GM19240 (cell line): ENCODE data around the gene ATAD3C.

Experiments
- DNase-seq: peaks from one replicate; pipeline ENCODE4 v3.0.0; 2011; ENCODE audit warnings: low spot score; ENCODE audit not compliant: insufficient read length

ATAD3C gene

DNA sequence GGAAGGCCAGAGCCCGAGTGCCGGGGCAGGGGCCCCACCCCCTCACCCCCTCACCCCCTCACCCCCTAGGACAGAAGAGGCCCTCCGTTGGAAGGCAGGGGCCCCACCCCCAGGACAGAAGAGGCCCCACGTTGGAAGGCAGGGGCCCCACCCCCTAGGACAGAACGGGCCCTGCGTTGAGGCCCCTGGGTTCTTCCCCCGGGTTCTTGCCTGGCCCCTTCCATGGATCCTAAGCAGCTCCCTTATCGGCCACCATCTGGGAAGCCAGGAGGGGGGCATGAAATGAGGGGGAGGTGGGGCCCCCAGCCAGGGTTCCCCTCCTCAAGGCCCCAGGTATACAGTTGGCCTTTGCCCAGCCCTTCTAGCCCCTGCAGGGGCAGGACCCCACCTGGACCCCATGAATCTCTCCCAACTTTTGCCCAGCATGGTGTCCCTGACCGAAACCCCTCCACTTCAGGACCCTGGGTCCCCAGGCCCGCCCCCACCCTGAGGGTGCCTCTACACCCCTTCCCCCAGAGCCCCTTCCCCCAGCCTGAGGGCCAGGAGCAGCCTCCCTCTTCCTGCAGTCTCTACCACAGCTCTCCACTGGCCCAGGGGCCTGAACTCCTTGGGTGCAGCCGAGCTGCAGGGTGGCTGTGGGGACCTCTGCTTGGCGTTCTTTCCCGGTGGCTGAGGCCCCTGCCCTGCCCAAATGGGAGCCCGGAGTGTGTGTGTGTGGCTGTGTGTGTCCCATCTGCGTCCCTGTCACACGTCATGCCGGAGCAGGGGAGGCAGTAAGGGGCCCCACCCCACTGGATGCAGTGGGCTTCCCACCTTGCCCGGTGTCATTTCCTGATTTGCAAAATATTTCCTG is 18.3 kb upstream of the ATAD3C start:
- no peak for DNase-seq

DNA sequence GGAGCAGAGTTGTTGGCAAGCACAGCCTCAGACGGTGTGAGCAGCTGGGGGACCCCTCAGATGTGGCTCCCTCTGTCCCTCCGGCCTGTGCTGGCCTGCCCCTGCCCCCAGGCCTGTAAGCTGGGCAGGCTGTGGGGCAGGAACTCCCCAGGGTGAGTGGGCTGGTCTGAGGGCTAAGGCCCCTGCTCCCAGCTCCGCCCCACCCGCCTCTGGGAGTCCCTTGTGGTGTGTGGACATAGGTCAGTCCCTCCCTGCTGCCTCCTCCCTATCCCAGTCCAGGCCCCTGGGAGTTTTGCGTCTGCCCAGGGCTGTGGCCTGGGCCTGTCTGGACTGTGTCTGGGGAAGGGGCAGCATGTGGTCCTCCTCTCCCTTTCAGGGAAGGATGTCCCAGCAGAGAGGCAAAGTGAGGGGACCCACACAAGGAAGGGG is 17.6 kb upstream of the ATAD3C start:
- DNase-seq, result no peak

DNA sequence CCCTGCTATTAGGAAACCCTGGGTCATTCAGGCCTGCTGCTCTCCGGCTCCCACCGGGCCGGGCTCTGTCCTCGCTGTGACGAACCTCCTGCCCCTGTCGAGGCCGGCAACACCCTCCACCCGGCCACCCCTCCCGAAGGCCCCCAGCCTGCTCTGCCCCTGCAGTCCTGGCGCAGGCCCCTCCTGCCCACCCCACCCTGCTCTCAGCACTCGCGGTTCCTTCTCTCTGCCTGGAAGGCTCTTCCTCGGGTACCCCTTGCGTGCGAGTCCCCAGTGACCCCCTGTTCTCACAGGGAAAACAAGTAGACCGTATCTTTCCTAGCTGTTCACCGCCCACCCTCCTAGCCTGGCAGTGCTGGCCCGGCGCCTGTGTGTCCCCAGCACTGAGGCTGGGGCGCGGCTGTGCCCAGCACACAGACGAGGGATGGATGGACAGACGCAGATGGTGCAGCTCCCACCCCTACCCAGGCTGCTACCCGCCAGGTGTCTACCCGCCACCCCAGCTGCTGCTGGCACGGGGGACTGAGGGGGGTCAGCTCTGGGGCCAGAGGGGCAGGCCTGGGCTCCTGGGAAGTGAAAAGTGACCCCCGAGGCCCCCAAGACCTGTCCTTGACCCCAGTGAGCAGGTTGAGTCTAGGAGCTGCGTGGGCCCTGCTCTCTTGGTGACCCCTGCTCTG is 17.1 kb upstream of the ATAD3C start:
- DNase-seq, result no peak

DNA sequence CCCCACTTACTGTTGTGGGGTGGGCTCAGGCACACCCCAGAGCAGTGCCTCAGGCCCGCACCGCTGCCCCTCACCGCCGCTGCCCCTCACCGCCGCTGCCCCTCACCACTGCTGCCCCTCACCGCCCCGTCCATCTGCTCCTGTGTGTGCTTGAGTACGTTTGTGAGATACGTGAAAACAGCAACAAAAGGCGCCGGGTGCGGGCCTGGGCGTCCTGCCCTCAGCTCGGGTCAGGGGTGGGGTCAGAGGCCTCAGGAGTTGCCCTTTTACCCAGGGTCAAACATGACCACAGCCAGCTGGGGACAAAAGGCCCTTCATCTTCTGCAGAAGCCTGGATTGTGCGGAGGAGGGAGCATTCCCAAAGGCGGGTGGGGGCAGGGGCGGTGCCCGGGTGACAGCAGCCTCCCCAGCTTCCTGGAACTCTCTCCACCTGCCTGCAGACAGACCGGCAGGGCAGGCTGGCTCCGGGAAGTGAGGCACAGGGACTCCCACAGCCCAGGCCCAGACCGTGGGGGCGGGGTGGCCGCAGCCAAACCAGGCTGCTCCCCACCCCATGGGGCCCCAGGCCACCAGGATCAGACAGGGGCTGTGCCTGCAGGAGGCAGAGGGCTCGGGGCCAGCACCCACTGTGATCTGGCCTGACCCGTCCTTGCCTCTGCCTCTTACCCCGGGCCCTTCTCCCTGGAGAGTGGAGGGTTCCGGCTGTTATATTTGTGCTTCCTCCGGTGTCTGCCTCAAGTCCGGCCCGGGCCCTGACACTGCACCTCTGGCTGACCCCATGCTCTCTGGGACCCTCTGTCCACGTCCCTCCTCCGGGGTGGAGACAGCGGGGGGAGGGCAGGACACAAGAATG is 16.3 kb upstream of the ATAD3C start:
- DNase-seq, result no peak

DNA sequence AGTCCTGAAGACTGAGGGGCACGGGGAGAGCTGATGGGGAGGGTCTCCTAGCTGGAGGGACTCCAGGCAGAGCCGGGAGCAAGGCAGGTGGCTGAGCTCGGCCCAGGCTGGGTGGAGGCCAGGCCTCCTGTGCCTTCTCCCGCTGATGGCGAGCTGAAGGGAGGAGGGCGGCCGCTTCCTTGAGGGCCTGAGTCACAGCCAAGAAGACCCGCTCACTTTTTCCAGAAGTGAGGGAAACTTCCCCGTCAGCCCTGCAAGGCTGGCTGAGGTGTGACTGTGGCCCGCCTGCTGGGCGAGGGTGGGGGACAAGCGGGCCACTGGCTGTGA is 15.7 kb upstream of the ATAD3C start:
- DNase-seq, result no peak

DNA sequence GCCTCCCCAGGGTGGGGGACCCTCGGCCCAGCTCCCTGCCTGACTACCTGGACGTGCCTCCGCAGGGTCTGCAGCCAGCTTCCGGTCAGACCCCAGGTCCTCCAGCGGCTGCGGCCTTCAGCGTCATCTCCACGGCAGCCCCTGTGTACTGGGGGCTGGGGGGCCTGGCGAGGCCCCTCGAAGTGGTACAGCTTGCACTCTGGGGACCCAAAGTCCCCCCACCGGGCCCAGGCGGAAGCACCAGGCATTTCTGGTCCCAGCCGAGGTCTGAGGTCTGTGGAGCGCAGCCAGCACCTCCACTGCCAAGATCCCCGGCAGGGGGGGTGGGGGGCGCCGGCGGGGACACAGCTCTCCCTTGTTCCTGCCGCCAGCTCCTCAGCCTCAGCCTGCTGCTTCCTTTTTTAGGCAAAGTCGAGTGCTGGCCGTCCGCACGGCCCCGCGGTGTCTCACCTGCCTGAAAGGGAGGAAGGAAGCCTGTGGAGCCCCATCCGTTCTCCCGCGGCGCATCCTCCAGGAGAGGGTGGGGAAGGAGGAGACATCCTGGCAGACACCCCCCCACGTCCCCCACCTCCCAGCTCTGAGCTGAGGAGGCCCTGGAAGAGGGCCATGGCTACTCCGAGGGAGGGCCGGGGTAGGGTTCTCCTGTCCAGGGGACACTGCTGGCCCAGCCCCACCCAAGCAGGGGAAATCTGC is 15.2 kb upstream of the ATAD3C start:
- DNase-seq, result no peak

DNA sequence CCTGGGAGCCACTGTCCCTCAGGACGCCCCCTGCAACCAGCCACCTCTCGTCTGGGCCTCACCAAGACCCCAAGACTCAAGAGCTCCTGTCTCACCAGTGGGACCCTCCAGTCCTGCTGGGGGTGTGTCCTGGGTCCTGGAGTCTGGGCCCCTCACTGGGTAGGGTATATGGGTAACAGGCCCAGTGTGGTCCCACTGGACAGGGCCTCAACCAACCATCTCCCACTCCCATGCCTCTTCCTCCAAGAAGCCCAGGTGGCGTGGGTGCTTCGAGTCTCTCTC is 14.7 kb upstream of the ATAD3C start:
- no peak for DNase-seq

DNA sequence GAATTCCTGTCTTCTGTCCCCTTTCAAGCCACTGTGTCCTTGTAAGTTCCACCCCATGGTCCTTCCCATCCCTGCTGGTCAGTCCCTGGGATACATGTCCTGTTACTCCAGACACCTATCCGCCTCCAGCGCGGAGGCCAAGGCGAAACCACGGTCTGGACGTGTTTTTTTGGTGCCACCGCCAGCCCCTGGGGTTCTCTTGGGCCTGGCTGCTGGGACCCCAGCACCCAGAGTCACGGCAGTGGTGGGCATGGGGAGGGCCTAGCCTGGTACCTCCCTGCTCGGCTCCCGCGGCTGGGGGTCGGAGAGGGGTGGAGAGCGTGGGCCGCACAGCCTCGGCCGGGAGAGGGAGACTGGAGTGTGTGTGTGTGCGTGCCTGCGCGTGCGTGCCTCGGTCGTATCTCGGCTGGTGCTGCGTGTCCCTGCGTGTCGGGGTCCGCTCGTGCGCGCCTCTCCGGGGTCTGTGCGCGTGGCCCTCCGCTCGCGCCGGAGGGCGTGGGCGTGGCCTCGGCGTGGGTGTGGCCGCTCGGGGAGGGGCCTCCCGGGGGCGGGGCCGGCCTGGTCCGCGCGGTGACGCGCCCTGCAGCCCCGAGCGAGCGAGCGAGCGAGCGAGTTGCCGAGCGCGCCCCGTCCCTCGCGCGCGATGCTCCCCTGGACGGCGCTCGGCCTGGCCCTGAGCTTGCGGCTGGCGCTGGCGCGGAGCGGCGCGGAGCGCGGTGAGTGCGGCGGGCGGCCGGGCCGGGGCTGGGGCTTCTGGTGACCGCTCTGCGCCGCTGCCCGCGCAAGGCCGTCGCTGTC is 14.2 kb upstream of the ATAD3C start, which contains the start of gene VWA1:
VWA1 (plus strand) TSS at position 585 of the 798 bp plus-strand sequence; CDS start at position 644, 59 bp downstream.
- DNase-seq, result peak; percentile 80

DNA sequence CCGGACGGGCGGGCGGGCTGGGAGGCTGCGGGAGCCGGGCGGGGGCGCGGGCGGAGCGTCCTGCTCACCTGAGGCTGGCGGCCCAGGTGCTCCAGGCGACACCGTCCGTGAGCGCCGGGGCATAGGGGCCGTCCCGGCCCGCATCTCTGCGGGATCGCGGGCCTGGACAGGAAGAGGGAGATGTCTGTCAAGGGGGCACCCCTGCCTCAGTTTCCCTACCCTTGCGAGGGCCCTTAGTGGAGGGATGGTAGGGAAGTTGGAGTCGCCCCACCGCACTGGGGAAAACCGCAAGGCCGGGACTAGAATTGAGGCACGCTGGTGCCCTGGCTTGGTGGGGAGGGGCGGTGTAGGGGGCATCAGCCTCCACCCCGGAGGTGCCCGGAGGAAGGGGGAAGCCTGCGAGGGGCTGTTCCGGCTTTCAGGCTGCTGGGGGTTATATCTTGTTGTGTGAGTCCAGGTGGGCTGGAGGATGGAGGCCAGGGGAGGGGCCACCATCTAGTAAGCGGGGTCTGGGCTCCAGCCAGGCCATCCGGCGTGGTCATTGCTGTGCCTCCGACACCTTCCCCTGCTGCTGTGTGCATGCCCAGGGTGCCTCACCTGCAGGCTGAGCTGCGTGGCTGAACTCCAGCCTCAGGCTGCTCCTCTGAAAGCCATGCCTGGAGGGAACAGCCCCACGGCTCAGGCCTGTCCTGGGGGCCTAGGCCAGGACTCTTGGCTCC is 13.4 kb upstream of the ATAD3C start:
- DNase-seq, result no peak

DNA sequence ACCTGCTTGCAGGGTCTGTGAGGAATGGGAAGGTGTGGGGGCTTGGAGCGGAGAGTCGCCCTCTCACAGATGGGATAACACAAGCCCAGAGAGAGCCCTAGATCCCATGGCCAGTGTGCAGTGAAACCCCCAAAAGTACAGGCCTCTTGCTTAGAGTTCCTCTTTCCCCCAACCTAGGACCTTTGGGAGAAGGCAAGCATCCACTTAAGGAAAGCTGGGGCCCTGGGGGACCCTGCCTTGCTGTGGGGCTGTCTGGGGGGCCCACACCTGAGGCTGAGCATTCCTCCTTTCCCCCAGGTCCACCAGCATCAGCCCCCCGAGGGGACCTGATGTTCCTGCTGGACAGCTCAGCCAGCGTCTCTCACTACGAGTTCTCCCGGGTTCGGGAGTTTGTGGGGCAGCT is 12.9 kb upstream of the ATAD3C start:
- DNase-seq, result no peak

DNA sequence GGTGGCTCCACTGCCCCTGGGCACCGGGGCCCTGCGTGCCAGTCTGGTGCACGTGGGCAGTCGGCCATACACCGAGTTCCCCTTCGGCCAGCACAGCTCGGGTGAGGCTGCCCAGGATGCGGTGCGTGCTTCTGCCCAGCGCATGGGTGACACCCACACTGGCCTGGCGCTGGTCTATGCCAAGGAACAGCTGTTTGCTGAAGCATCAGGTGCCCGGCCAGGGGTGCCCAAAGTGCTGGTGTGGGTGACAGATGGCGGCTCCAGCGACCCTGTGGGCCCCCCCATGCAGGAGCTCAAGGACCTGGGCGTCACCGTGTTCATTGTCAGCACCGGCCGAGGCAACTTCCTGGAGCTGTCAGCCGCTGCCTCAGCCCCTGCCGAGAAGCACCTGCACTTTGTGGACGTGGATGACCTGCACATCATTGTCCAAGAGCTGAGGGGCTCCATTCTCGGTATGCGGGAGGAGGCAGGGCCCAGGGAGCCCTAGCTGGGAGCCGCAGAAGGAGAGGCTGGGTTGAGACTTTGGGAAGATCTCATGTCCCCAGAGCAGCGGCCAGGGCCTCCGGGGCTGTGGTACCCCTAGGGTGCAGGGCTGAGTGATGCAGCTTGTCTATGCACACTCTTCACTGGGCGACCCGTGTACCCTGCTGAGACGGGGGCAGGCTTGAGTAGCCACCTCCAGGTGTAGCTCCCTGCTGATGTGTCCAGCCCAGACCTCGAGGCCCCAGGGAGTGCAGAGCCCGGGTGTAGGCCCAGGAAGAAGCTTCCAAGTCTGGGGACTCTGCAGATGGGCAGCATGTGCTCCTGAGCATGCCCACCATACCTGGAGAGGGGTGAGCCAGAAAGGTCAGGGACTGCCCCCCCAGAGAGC is 12.2 kb upstream of the ATAD3C start:
- DNase-seq, result no peak

DNA sequence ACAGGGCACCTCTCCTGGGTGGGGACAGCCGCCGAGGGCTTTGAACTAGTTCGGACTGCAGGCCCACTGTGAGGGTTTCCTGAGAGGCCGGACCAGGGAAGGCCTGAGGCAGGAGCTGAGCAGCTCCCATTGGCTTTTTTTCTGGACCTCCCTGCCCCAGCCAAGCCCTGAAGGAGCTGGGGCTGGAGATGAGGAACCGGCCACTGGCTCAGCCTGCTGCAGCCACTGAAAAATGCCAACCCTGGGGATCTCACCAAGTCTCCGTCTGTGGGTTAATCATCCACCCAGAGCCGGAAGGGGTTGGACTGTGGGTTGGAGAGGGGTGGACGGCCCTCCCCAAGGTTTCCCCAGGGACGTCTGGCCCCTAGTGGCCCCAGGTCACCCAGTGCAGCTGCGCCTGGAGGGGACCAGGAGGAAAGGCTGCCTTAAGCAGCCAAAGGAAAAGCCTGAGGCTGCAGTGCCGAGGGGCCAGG is 11.5 kb upstream of the ATAD3C start:
- DNase-seq, result no peak

DNA sequence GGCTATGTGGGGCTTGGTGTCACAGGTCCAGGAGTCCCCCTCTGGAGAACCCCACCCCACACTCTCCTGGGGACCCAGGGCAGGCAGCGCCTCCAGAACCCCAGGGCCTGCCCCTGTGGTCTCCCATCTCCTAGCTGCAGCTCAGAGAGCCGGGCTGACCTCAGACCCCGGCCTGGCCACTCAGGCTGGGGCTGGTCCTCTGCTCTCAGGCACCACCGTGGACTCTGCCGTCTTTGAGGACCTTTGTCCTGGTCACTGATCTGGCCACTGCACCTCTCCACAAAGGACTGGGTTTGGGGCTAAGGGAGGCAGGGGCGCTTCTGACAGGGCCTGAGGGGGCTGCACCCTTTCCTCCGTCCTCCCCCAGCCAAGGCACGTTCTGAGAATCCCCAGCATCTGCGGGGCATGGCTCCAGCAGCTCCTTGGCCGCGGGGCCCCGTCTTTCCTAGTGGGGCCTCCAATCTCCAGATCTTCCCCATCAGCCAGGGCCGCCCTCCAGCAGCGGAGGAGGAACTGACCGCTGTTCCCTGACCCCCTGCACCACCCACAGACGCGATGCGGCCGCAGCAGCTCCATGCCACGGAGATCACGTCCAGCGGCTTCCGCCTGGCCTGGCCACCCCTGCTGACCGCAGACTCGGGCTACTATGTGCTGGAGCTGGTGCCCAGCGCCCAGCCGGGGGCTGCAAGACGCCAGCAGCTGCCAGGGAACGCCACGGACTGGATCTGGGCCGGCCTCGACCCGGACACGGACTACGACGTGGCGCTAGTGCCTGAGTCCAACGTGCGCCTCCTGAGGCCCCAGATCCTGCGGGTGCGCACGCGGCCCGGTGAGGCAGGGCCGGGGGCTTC is 10.7 kb upstream of the ATAD3C start:
- DNase-seq, result no peak

DNA sequence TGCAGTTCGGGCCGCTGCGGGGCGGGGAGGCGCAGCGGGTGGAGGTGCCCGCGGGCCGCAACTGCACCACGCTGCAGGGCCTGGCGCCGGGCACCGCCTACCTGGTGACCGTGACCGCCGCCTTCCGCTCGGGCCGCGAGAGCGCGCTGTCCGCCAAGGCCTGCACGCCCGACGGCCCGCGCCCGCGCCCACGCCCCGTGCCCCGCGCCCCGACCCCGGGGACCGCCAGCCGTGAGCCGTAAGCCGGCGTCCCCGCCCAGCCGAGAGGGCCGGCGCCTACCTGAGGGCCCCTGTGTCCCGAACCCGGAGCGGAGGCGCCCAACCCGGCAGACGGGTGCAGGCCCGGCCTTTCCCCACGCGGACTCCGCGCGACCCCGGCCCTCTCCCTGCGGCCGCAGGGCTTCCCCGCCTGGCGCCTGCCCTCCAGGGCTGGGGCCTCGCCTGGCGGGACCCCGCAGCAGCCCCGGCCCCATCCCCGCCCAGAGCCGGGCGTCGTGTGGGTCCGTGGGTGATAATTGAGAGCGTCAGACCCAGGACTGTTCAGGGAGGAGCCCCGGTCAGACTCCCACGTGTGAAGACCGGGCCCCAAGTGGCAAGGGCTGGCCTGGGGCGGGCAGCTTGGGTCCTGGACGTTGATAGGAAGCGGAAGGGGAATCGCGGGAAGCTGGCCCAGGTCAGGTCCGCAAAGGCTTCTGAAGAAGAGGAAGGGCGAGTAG is 9.8 kb upstream of the ATAD3C start:
- no peak for DNase-seq

DNA sequence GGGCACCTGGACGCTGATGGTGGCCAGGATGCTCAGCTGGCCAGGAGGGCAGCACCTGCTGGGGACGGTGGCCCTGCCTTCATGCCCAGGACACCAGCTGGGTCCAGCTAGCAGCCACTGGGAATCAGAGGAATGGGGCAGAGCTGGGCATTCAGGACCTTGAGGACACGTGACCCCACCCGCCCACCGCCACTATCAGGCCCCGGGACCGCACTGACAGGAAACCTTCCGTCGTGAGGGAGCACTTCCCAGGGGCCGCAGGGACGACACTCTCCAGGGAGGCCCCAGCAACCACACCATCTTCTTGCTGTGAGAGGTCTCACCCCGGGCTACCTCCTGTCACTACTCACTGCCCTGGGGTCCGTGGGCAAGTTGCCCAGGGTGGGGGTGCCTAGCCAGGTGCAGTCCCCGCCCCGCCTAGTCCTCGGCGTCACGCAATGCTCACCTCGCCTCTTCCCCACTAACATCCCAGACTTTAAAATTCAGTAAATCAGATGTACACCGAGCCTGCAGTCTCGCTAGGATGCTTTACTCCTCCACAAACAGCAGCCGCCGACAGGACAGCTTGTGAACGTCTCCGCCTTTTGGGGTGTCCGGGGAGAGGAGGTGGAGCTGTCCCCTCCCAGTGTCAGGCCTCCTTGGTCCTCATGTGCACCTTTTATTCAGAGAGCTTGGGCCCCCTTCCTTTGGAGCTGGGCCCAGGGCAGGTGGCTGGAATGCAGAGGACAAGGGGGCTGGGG is 9.1 kb upstream of the ATAD3C start:
- no peak for DNase-seq

DNA sequence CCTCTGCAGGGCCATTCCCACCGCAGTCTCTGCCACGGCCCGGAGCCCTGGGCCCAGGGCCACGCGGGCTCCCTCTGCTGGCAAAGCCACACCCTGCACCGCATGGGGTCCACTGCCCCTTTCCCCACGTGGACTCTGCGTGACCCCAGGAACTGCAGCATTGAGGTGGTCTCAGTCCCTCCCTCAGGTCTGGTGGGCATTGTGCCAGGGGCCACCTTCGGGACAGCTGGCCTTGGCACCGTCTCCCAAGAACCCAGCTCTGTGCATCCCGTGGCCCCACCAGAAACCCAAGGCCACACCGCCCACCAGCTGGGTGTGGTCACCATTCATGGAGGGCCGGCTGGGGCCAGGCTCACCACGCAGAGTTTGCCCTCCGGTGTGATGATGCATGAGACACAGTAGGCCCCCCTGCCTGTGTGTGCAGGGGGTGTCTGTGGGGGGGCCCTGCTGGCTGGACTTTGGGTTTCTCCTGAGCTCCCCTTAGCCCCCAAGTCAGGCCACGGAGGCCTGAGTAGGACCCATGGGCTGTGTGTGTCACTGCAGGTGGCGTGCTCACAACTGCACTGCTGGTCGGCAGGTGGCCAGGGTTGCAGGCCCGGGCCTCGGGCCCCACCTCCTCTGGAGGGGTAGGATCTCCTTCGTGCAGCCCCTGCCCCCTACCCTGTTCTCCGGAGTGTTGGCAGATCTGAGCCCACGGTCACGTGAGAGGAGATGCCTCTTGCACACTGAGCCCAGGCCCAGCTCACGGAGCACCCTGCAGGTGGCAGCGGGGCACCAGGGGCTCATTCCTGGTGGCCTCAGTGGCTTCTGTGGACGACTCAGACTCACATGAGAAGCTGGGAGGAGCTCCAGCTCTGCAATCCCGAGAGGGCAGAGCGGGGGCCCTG is 8.2 kb upstream of the ATAD3C start:
- peak; percentile 93 for DNase-seq
